Medulla oblongata (tissue), 1 donor: ENCODE results near the gene PALM3.

Experiments used
- DNase-seq: peaks from one replicate; pipeline ENCODE4 v3.0.0-alpha.2; 2015; ENCODE audit errors: extremely low spot score

The PALM3 gene

DNA sequence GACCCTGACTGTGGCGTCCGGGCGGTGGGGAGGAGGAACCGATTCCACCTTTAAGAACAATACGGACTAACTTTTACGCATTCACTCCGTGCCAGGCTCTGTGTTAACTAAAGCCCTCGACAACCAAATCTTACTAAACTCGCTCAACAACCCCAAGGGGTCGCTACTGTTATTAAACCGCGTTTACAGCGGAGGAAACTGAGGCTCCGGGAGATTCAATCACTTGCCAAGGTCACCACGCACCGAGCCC, 27.5 kb upstream of the PALM3 start:
- DNase-seq: peak; percentile 29

DNA sequence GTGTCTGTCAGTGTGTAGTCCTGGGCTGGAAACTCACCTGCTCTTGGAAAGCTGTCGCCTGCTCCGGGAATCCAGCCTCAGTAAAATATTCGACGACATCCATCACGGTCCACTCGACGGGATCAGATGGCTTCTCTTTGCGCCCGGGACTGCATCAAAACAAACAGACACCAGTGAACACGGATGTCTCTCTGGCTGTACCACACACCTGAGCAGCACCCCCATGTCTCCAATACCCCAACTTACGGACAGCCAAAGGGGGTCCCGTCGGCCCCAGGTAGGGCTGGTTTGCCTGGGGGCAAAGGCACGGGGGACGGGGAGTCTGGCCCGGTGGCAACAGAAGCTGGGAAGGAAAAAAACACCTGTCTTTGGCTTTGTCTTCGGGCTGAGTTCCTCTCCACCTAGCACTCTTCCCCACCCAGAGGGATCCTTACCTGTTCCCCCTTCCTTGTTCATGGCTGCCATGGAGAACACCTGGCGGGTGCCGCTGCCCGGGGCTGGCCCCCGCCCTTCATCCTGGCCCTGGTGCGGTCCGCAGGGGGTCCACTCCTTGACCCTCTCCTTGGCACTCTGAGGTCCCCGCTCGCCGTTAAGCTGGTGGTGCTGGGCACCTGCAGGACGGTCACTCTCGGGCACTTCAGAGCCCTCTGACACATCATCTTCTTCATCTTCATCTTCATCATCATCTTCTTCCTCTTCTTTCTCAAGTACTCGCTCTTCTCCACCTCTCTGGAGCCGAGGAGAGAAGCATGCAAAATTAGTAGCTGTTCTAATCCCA, 26.9 kb upstream of the PALM3 start:
- no peak for DNase-seq

DNA sequence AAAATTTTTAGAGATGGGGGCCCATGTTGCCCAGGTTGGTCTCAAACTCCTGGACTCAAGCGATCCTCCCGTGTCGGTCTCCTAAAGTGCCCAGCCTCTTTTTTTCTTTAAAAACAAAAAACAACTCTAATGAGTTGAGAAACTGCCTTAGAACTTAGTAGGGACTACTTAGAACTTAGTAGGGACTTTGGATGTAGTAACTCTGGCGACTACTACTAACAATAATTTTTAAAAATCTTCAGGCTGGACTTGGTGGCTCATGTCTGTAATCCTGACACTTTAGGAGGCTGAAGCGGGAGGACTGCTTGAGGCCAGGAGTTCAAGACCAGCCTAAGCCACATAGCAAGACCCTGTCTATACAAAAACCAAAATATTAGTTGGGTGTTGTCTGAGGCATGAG, 24.2 kb upstream of the PALM3 start:
- DNase-seq: no peak

DNA sequence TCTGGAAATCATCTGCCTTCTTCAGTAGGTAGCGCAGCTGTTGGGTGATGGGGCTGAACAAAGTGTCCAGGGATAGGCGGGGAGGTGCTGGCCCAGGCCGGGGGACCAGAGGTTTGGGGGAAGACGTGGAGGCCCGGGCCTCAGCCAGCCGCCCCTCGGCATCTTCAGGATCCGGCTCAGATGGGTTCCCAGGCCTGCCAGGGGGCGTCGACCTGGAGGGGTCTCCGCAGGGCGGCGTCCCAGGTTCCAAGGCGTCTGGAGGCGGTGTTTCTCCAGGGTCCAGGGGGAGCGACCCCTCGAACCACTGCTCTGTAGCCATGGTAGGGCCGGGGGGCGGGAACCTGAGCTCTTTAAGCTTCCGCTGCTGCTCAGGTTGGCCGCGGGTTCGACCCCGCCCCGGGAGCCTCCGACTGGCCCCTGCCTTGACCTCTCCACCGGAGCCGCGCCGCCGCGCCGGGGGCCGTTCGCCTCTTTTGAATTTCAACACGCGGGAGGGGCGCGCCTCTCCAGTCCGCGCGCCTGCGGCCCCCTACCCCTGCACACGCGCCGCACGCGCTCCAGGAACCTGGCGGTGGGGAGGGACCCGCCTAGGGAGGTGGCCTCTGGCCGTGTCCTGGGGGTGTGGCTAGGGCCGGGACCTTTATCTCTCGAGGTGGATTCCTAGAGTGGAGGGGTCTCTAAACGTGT, 23.6 kb upstream of the PALM3 start, which contains the start of gene C19orf67:
TSS of gene C19orf67 (minus strand) at position 475 of the 687 bp plus-strand sequence. CDS start at position 319, 156 bp downstream.
- no peak for DNase-seq

DNA sequence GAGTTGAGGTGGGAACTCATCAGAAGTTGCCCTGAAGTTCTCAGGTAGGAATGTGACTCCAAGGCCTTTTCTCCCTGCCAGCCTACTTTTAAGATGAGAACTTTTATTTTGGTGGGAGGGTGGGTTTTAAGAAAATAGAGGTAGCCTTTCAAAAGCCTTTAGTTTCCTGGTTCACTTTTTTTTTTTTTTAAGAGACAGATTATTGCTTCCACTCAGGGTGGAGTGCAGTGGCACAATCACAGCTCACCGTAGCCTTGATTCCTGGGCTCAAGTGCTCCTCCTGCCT, 20.7 kb upstream of the PALM3 start:
- DNase-seq: no peak

DNA sequence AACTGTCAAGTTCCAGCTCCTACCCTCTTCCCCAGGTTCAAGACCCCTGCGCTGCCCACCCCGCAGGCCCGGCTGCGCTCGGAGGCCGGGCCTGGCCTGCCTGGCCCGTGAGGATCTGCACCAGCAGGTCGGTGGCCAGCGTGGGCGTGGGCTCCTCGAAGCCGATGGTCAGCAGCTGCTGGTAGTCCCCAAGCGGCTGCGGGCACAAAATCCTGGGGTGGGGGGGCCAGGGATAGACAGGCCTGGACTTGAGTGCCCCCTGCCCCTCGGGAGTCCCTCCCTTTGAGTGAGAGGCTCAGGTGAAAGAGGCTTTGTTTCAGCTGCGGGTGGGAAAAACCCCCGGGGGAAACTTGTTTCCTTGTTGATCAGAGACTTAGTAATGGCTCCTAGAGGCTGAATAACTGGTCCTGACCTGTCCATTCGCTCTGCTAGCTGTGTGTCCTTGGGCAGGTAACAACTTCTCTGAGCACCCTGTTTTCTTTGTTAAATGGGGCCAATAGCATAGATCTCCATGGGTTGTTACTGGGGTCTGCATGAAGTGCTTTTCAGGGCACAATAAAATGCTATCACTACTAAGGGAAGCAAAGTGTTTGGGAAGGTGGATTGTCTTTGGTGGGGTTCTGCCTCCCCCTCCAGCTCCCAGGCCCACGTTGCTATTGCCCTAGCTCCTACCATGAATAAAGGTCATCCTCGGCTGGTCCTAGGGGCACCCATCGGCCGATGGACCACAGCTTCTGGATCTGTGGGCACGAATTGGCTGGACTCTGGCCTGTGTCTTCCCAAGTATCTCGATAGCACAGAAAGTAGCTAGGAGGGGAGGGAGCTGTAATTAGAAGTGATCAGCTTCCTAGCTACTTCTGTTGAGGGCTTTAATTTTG, 20.2 kb upstream of the PALM3 start:
- no peak for DNase-seq

DNA sequence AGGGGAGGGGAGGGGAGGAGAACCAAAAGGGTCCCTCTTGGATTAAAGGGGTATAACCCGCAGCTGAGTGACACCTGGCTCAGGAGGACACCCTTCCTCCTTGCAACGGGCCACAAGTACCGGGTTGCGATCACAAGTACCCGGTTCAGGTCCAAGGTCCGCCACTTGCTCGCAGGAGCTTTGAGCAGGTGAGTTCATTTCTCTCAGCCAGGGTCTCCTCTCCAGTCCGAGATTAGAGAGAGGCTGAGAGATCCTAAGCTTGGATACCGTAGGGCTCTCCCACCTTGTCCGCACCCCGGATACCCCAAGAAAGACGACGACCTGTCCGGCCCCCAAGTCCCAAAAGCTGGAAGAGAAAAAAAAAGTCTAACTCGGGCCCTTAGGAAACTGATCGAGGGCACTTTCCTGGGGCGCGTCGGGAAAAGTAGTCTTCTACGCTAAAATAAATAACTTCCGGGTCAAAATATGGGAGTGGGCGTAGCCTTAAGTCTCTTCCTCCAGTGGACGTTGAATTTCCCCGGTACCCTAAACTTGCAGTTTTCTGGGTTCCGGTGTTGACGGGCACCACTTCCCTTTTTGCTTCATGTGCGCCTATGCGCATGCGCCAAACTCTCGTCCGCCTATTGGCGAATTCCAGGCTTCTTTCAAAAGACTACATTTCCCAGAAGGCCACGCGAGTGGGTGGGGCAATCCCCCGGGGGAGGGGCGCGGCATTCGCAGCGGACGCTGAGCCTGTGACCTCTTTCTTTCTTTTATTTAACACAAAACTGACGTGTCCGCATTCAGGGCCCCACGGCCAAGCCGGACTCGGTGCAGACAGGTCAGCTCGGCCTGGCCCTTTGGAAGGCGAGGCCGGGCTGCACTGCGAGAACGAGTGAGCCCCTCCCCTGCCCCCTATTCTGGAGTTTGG, 19.3 kb upstream of the PALM3 start:
- DNase-seq: peak; percentile 100

DNA sequence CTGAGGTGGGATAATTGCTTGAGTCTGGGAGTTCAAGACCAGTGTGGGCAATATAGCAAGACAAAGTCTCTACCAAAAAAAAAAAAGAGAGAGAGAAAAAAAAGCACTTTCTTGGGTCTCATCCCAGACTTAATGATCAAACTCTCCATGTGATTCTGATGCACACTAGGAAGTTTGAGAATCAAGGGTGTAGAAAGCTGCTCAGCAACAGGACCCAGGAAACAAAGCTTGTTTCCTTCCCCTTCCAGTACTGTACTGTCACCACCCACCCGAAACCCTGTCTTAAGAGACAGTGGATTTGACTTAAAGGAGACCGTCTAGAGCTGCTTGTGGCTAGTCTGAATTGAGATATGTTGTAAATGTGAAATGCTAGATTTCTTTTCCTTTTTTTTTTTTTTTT, 16.5 kb upstream of the PALM3 start:
- peak; percentile 71 for DNase-seq

DNA sequence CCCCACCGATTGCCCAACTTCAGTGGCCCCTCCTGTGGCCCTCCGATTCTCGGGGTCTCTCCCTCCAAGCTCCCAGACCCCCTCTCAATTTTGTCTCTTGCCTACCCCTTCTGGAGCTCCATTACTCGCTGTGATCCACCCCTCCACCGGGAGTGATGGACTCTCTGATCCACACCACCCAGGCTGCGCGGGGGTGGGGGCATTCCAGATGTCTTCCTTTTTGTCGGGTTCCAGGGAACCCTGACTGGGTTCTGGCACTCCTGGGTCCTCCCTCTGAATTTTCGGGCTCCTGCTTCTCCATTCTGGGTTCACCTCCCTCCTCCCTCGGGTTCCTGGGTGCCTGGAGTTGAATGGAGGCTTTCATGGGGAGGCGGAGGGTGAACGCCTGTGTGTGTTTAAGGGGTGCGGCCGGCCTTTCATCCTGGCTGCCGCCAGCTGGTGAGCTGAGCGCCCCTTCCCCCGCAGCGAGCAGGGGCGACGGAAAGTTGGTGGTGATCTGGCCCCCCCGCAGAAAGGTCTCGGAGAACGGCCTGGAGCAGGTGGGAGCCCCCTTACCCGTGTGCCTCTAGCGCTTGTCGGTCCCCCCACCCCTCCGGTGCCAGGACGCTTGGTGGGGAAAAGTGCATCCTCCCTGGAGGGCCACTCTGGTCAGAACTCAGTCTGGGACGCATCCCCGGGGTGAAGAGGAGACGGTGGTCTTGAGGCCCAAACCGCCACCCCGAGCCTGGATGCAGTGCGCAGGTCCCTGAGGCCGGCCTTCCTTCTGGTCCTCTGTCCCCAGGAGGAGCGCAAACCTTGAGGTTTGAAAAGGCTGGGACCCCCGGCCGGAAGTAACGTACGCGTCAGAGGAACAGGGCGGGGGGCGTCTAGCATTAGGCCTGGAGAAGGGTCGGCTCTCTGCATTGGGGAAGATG, 12.3 kb upstream of the PALM3 start:
- DNase-seq: peak; percentile 39

DNA sequence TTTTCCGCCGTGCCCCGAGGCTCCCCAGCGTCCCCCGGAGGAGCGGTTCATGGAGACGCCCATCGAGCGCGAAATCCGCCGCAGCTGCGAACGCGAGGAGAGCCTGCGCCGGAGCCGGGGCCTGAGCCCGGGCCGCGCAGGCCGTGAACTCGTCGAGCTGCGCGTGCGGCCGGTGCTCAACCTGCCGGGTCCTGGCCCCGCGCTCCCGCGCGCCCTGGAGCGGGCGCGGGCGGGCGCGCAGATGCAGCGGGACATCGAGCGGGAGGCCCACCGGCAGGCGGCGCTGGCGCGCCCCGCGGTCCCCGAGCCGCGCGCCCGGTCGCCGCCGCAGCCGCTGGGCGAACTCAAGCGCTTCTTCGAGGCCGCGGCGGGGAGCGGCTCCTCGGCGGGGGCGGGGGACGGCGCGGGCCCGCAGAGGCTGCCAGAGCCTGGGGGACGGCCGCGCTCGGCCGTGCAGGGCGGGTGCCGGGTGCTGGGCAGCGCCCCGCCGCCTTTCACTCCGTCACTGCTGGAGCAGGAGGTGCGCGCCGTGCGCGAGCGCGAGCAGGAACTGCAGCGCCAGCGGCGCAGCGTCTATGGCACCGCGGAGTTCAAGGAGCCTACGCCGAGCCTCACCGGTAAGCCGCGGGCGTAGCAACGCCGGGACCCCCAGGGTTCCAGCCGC, 11.5 kb upstream of the PALM3 start:
- peak; percentile 66 for DNase-seq

DNA sequence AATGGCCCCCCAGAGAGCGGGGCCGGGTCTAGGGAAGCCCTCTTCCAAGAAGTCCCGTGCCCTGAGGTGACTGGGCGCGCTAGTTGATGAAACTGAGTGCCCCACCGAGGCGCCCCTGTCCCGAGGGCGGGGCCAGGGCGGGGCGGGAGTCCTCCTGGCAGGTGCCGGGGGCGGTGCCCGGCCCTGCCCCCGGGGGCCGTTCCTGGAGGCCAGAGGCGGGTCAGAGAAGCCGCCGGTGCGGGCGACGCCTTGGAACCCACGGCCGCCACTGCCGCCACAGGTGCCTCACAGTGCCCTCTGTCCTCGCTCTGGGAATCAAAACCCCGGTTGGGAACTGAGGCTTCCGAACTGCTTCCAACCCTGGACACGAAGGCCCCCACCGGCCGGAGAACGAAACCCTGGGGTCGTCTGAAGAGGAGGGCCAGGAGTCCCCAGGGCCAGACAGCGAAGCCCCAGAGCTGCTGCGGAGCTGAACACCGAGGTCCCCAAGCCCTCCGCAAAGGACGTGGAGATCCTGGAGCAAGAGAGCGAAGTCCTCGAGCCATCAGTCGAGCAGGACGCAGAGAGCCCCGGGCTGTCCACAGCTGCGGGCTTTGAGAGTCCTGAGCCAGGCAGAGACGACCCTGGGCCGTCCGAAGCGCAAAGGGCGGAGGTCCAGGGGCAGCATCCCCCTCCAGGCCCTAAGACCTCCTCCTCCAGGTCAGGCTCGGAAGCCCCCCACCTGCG, 10.8 kb upstream of the PALM3 start, which contains the start of gene MISP3:
TSS of gene MISP3 (plus strand) at position 252 of the 726 bp plus-strand sequence. CDS start 524 bp downstream, outside the sequence.
- DNase-seq: peak; percentile 22

DNA sequence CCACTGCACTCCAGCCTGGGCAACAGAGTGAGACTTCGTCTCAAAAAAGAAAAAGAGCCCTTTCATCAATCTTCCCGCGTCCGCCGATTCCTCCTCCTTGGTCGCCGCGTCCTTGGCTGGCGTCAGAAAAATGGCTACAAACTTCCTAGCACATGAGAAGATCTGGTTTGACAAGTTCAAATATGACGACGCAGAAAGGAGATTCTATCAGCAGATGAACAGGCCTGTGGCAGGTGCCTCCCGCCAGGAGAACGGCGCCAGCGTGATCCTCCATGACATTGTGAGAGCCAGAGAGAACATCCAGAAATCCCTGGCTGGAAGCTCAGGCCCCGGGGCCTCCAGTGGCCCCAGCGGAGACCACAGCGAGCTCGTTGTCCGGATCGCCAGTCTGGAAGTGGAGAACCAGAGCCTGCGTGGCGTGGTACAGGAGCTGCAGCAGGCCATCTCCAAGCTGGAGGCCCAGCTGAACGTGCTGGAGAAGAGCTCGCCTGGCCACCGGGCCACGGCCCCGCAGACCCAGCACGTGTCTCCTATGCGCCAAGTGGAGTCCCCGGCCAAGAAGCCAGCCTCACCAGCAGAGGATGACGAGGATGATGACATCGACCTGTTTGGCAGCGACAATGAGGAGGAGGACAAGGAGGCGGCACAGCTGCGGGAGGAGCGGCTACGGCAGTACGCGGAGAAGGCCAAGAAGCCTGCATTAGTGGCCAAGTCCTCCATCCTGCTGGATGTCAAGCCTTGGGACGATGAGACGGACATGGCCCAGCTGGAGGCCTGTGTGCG, 8.6 kb upstream of the PALM3 start:
- DNase-seq: no peak

DNA sequence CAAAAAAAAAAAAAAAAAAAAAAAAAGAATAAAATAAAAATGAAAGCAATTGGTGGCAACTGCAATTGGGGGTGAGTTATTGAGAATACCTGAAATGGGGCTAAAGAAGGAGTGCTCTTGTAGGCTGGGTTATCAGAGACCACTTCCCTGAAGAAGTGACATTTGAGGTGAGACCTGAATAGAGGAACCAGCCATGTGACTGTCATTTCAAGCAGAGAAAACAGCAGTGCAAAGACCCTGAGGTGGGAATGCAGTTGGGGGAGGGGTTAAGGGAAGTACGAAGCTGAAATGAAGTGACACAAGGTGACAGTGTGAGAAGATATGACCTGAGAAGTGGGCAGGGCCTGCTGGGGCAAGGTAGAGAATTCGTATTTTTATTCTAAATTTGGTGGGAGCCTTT, 4.3 kb upstream of the PALM3 start:
- DNase-seq: no peak

DNA sequence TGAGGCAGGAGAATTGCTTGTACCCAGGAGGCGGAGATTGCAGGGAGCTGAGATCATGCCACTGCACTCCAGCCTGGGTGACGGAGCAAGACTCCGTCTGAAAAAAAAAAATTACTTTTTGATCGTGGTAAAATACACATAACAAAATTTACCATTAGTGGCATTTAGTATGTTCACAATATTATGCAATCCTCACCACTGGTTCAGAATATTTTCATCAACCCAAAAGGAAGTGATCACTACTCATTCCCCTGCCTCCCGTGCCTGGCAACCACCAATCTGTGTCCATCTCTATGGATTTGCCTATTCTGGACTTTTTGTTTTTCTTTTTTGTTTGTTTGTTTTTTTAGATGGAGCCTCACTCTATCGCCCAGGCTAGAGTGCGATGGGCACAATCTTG, 1.2 kb upstream of the PALM3 start:
- DNase-seq: no peak

DNA sequence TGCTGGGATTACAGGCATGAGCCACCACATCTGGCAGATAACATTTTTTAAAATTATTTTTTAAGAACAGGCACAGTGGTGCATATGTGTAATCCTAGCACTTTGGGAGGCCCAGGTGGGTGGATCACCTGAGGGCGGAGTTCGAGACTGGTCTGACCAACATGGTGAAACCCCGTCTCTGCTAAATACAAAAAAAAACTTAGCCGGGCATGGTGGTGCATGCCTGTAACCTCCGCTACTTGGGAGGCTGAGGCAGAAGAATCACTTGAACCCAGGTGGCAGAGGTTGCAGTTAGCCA, 631 bp upstream of the PALM3 start:
- no peak for DNase-seq

DNA sequence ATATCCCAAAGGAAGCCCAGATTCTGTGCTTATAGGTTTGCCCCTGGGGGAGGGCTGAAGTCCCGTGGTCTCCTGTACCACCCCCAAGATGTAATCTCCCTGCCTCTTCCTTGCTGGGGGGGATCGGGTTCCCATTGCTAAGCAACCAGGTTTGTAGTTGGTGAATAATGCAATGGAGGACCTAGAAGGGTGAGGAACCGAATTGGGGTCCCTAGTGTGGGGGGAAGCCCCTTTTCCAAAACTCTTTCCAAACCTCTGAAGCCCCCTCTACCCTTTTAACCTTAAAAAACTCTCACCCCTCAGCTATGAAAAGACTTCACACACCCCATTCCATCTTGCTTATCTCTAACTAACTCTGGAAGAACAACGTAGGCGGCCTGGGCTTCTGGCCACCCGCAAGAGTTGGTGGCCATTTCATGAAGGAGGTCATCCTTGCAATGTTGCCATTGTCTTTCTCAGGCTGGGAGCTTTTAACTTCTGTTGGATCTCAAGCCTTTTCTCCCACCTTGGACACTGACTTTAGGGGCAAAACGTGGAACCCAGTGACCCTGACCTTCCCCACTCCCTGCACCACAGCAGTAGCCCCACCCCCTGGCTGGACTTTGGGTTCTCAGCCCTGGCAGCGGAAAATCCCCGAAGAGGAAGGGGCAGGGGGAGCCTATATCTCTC, 661 bp downstream of the PALM3 start:
- no peak for DNase-seq

DNA sequence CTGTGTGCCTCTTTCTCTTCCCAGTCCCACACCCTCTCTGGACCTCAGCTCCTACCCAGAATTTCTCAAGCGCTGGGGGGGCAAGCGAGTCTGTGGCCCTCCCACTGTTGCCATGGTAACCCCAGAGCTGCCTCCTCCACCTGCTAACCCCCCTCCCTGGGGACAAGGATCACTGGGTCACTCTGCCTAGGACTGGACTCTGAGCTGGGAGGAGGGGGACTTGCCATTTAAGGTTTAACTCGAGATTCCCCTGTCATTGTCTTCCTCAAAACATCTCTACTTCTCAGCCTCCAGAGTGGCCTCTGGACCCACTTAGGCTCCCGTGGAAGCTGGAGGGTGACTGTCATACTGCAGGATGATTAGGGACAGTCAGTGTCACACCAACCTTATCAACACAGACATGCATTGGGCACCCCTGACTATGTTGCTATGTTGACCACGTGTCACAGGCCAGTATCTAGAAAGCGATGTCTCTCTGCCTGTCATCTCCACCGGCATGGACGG, 2.2 kb downstream of the PALM3 start:
- DNase-seq: no peak

DNA sequence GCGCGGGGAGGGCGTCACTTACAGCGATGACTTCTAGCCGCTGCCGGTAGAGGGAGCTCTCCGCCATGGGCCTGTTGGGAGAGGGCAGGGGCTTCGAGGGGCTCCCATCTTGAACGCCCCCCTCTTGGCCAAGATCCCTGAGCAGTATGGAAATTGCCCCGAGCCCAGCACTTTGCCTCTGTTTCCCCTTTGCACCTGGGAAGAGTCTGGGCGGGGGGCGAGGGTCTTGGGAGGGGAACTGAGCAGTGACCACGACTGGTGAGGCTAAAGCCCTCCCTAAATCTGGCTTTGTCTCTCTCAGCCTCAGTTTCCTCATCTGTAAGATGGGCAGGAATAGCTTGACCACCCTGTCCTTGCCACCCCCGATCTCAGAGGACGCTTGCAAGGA, 2.8 kb downstream of the PALM3 start:
- no peak for DNase-seq
